ENCODE measurements around the gene CDC42BPB. TPM values are rescaled to one million over a fixed set of nuclear protein-coding genes. Genes with fewer than 3 reads are reported as not detected.

CDC42BPB gene
- total RNA-seq, 4 donors from 2014 or later, result 145 to 255 (median 197) TPM

- H3K9me3 ChIP-seq, result no peaks in the 10 kb centered on the region
- no peak for DNase-seq
- H3K36me3 ChIP-seq, result peaks cover 0 to 20% (median 0%) of the 10 kb centered on the region in 3 donors
- H3K27ac ChIP-seq, result no peak overlapping the region
- H3K4me1 ChIP-seq, result peaks cover 0 to 18% (median 0%) of the 10 kb centered on the region in 4 donors
- no peaks in the 10 kb centered on the region for H3K27me3 ChIP-seq
- TF ChIP-seq CTCF (IDR thresholded peaks at IDR 0.05) (no peak), POLR2A (IDR thresholded peaks at IDR 0.05) (no peak)
- no peak overlapping the region for H3K4me3 ChIP-seq
These were observed 147.4 kb downstream of the CDC42BPB start for GRCh38 chr14:102909911-102910310.

- H3K27me3 ChIP-seq, result no peaks in the 10 kb centered on the region
- peak in 1 of 3 donors; percentile 34 for DNase-seq
- peaks cover 0 to 22% (median 0%) of the 10 kb centered on the region in 3 donors for H3K36me3 ChIP-seq
- H3K4me3 ChIP-seq, result no peak overlapping the region
- H3K27ac ChIP-seq, result no peak overlapping the region
- H3K4me1 ChIP-seq, result peaks cover 0 to 14% (median 0%) of the 10 kb centered on the region in 4 donors
- no peaks in the 10 kb centered on the region for H3K9me3 ChIP-seq
- TF ChIP-seq CTCF (IDR thresholded peaks at IDR 0.05), result no peak
These were observed 147.9 kb downstream of the CDC42BPB start for GRCh38 chr14:102909462-102909861.

DNA sequence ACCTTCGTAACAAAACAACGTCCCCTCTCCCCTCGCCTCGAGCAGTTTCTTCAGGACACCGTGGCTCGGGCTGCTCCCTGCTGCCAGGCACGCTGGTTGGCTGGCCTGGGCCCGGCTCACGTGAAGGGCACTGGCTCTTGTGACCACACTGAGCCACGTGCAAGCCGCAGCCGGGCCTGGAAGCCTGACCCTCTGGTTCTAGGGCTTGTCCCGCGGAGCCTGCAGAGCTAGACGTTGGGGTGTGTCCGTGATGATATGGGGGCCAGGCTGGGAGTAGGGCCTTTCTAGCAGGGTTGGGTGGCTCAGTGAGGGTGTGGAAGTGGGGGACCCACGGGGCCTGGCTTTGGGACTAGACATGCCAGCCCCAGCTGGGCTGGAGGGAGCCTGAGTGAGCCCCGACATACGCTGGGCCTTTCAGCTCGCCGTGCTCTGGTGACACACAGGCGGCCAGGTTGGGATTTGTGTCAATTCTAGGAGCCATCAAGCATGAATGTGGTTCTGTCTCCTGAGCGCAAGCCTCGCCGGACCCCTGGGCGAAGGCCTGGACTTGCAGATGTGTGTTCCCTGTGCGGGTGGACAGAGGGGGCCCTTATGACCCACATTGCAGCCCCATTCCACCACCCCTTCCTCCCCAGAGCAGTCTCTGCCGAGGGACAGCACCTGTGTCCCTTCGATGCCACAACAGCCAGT lies 148.4 kb downstream of the CDC42BPB start:
- TF ChIP-seq CTCF (IDR thresholded peaks at IDR 0.05) (no peak), POLR2A (IDR thresholded peaks at IDR 0.05) (no peak)
- H3K4me3 ChIP-seq, result no peak overlapping the region
- no peaks in the 10 kb centered on the region for H3K9me3 ChIP-seq
- no peak overlapping the region for H3K27ac ChIP-seq
- peaks cover 0 to 9% (median 0%) of the 10 kb centered on the region in 4 donors for H3K4me1 ChIP-seq
- peak in 1 of 3 donors; percentile 39 for DNase-seq
- H3K27me3 ChIP-seq, result no peaks in the 10 kb centered on the region
- H3K36me3 ChIP-seq, result peaks cover 0 to 27% (median 0%) of the 10 kb centered on the region in 3 donors

GRCh38 chr14:102907980-102908730 lies 149.2 kb downstream of the CDC42BPB start:
- H3K27ac ChIP-seq, result no peak overlapping the region
- no peak overlapping the region for H3K4me3 ChIP-seq
- DNase-seq, result no peak
- H3K4me1 ChIP-seq, result peaks cover 0 to 1% (median 0%) of the 10 kb centered on the region in 4 donors
- H3K36me3 ChIP-seq, result peaks cover 0 to 34% (median 0%) of the 10 kb centered on the region in 3 donors
- no peaks in the 10 kb centered on the region for H3K27me3 ChIP-seq
- no peak for TF ChIP-seq CTCF (IDR thresholded peaks at IDR 0.05)
- no peak for TF ChIP-seq POLR2A (IDR thresholded peaks at IDR 0.05)
- no peaks in the 10 kb centered on the region for H3K9me3 ChIP-seq

DNA sequence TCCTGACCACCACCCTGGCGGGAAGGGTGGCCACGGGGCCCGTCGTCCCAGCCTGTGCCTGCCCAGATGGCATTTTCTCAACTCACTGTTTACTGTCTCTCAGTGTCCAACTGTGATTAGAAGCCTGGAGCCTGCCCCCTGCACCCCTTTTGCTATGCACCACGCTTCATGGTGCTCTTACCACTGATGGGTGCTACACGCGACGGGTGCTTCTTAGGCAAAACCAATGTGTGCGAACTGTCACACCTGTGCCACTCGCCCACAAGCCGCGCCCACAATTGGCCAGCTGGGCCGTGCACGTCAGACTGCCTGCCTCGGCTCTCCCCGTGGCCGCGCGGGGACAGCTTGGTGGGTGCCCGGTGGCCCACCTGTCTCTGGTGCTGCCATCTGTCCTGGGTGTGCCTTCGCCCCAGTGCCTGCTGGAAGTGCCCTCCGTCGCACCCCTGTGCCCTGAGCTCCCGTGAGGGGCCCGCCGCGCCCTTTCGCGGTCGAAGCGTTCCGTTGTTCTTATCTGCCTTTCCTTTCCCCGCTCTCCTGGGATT lies 150.0 kb downstream of the CDC42BPB start:
- TF ChIP-seq POLR2A (IDR thresholded peaks at IDR 0.05), result no peak
- TF ChIP-seq CTCF (IDR thresholded peaks at IDR 0.05), result no peak
- Histone ChIP-seq H3K27me3 (no peaks in the 10 kb centered on the region), H3K4me3 (no peak overlapping the region), H3K36me3 (peaks cover 0 to 39% (median 0%) of the 10 kb centered on the region in 3 donors), H3K27ac (no peak overlapping the region), H3K9me3 (no peaks in the 10 kb centered on the region), H3K4me1 (peaks cover 0 to 6% (median 2%) of the 10 kb centered on the region in 4 donors)
- no peak for DNase-seq

All from Peyer's patch (tissue), 4 donors.